Epithelial cell of esophagus (primary cell): Measurements from ENCODE around the gene TNFSF13.

Experiments used
- DNase-seq: peaks from one replicate; pipeline ENCODE4 v3.0.0; 2010; ENCODE audit warnings: low read depth
- H3K4me3 ChIP-seq: 2 replicates; pipeline ENCODE4 v1.5.1; 2011; ENCODE audit warnings: mild to moderate bottlenecking, low read length, control low read depth
- TF ChIP-seq, protein P1 (sequence below): IDR thresholded peaks from 2 replicates; pipeline ENCODE4 v1.5.1; 2011; ENCODE audit warnings: low read depth, mild to moderate bottlenecking, low read length, control low read depth, inconsistent platforms; ENCODE audit not compliant: insufficient read depth; ENCODE audit errors: missing control alignments

TNFSF13 gene

DNA sequence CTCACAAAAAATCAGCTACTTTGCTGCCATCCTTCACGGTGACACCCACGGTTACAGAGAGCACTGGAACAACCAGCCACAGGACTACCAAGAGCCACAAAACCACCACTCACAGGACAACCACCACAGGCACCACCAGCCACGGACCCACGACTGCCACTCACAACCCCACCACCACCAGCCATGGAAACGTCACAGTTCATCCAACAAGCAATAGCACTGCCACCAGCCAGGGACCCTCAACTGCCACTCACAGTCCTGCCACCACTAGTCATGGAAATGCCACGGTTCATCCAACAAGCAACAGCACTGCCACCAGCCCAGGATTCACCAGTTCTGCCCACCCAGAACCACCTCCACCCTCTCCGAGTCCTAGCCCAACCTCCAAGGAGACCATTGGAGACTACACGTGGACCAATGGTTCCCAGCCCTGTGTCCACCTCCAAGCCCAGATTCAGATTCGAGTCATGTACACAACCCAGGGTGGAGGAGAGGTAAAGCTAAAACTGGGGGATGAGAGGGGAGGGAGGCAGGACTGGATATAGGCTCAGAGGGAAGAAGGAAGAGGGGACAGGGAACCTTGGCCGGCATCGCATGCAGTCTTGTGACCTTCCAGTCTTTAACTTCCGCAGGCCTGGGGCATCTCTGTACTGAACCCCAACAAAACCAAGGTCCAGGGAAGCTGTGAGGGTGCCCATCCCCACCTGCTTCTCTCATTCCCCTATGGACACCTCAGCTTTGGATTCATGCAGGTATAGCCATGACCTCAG is 21.5 kb downstream of the TNFSF13 start:
- H3K4me3 ChIP-seq: peak overlapping the region; percentile 35
- DNase-seq: no peak
- TF ChIP-seq, protein P1, sequence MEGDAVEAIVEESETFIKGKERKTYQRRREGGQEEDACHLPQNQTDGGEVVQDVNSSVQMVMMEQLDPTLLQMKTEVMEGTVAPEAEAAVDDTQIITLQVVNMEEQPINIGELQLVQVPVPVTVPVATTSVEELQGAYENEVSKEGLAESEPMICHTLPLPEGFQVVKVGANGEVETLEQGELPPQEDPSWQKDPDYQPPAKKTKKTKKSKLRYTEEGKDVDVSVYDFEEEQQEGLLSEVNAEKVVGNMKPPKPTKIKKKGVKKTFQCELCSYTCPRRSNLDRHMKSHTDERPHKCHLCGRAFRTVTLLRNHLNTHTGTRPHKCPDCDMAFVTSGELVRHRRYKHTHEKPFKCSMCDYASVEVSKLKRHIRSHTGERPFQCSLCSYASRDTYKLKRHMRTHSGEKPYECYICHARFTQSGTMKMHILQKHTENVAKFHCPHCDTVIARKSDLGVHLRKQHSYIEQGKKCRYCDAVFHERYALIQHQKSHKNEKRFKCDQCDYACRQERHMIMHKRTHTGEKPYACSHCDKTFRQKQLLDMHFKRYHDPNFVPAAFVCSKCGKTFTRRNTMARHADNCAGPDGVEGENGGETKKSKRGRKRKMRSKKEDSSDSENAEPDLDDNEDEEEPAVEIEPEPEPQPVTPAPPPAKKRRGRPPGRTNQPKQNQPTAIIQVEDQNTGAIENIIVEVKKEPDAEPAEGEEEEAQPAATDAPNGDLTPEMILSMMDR: no peak

DNA sequence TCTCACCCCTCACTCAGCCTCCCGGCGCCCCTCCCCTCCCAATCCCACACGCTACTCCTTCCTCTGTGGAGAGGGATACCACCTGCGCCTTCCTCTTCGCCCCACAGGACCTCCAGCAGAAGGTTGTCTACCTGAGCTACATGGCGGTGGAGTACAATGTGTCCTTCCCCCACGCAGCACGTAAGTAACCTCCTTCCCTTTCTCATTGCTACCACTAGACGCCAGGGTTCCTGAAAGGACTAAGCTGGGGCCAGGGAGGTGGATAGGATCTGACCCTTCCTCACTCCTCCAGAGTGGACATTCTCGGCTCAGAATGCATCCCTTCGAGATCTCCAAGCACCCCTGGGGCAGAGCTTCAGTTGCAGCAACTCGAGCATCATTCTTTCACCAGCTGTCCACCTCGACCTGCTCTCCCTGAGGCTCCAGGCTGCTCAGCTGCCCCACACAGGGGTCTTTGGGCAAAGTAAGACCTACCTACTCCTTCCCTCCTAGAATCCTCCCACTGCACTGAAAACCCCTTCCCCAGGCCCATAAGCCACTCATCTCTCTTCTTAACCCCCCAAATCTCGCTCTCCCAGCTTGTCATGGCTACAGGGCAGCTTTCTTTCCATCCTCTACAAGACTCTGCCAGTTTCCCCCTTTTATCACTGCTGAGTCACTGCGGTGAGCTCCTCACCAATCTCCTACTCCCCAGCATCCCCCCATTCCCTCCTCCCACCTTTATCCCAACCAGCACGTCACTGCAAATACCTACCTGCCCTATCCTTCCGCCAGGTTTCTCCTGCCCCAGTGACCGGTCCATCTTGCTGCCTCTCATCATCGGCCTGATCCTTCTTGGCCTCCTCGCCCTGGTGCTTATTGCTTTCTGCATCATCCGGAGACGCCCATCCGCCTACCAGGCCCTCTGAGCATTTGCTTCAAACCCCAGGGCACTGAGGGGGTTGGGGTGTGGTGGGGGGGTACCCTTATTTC is 22.3 kb downstream of the TNFSF13 start:
- peak; percentile 60 for DNase-seq
- TF ChIP-seq, protein P1: no peak
- H3K4me3 ChIP-seq: no peak overlapping the region

DNA sequence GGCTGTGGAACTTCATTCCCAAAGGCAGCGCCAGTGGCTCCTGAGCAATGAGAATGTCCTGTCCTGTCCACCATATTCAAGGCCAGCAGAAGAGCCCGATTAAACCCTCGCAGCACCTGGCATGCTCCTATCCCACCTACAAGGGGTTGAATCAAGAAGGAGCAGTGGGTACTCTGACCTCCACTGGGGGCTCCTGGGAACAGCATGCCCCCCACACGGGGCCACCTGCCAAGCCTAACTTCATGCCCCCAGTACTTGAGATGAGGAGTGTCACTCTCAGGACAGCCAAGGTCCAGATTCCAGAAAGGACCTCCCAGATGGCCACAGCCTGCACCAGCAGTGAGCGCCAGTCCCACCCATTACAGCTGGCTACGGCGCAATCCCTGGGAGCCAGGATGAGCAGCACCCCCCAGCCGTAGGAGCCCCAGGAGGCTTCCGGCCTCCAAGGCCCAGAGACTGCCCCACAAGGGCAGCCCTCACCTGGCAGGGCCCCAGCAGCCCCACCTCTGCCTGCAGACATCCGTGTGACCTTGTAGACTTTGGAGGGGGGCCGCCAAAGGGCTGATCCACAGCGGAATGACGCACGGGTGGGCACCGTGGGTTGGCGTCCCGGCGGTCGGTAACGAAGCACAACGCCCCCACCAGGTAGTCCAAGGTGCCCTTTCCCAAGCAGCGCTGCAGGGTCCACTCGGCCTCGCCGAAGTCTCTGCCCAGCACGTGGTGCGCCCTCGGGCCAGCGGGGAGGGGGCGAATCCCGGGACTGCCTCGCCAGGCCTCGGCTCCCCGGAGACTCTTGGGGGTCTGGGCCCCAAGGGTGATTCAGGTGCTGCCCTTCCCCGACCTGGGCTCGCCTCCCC is 24.1 kb downstream of the TNFSF13 start:
- H3K4me3 ChIP-seq: peak overlapping the region; percentile 93
- DNase-seq: no peak
- TF ChIP-seq, protein P1: no peak

DNA sequence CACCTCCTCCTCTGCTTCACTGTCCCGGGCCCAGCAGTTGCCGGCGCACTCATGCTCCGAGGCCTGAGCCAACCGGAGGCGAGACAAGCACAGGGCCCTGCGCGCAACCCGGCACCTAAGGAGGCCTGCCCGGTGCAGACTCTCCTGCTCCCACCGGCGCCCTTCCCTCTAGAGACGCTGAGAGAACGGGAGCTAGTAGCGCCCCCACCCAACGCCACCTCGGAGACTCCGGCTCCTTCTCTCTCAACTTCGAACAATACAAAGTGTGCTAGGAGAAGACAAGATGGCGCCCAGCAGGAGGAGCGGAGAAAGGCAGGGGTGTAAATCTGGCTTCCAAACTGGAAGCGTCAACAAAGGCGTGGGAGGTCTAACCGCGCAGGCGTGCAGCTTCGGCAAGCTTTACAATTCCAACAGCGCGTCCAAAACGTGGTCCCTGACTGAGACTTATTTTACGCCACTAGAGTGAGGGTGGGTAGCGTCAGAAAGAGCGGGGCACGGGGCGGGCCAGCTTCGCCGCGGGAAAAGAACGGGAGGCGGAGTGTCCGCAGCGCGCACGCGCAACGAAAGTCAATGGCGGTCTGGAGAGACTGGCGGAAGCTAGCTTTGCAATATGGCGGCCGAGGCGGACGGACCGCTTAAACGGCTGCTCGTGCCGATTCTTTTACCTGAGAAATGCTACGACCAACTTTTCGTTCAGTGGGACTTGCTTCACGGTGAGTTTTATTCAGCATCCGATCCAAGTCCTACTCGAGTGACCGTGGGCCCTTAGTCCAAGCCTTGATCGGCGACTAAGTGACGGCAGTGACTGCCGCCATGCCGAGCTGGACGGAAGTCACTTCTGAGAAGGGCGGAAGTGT is 24.9 kb downstream of the TNFSF13 start, which contains the start of gene MPDU1:
Gene MPDU1 (plus strand): TSS at position 600 of the 857 bp plus-strand sequence. CDS start 11 bp downstream, at position 611.
- TF ChIP-seq, protein P1: no peak
- DNase-seq: peak; percentile 96
- H3K4me3 ChIP-seq: peak within 1 kb of the TSS; percentile 93

DNA sequence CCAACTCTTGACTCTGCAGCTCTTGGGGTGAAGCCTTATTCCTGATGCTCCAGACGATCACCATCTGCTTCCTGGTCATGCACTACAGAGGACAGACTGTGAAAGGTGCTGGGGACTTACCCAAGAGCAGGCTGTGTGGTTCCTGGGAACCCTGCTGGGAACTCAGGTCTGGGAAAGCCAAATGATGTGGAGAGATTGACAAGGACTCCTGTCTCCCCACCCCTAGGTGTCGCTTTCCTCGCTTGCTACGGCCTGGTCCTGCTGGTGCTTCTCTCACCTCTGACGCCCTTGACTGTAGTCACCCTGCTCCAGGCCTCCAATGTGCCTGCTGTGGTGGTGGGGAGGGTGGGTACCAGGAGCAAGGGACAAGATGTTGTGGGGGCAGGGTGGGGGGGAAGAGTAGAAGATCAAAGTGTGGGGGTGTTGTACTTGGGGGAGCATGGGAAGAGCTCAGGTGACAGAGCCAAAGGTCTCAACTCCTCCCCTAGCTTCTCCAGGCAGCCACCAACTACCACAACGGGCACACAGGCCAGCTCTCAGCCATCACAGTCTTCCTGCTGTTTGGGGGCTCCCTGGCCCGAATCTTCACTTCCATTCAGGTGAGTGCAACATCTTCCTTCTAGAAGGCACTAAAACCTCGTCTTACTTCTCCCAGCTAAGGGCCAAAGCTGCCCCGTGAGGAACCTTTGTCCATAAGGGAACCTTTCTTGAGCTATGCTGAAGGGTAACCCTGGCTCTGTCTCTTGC is 28.3 kb downstream of the TNFSF13 start:
- H3K4me3 ChIP-seq: peak overlapping the region; percentile 94
- DNase-seq: peak; percentile 83
- TF ChIP-seq, protein P1: peak; percentile 74
